ENCODE data around the gene GUCY1A2.

DNA sequence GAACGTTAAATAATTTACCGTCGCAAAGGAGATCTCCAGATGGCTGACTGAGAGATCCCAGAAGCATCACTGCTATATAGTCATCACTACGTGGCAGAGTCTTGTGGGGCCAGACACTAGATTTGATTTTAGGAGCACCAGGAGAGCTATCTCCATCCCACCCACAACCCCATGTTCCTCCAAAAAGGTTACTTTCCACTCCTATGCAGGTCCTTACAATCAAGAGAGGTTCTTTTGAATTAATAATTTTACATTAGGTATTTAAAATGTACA, 19.4 kb downstream of the GUCY1A2 start:
- TF ChIP-seq, protein P1, sequence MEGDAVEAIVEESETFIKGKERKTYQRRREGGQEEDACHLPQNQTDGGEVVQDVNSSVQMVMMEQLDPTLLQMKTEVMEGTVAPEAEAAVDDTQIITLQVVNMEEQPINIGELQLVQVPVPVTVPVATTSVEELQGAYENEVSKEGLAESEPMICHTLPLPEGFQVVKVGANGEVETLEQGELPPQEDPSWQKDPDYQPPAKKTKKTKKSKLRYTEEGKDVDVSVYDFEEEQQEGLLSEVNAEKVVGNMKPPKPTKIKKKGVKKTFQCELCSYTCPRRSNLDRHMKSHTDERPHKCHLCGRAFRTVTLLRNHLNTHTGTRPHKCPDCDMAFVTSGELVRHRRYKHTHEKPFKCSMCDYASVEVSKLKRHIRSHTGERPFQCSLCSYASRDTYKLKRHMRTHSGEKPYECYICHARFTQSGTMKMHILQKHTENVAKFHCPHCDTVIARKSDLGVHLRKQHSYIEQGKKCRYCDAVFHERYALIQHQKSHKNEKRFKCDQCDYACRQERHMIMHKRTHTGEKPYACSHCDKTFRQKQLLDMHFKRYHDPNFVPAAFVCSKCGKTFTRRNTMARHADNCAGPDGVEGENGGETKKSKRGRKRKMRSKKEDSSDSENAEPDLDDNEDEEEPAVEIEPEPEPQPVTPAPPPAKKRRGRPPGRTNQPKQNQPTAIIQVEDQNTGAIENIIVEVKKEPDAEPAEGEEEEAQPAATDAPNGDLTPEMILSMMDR (IDR thresholded peaks at IDR 0.05): no peak
- no peak for TF ChIP-seq POLR2A (IDR thresholded peaks at IDR 0.05)
